Panc1 (cell line): ENCODE data around the gene KPNA2. TPM values are rescaled to one million over a fixed set of nuclear protein-coding genes. Genes with fewer than 3 reads are reported as not detected.

Experiments
- ATAC-seq: fragments of 200-7000 bp; cut with Tn5 transposase; 2 replicates; pipeline ENCODE4 v1.9.1; 2020; ENCODE audit warnings: mild to moderate bottlenecking, moderate library complexity
- BruUV-seq: library from RNA; stranded (reverse); fragments of 400-500 nt; replicated peaks from 2 replicates; lab custom pipeline; 2021; lab: Mats Ljungman, UMichigan
- CTCF ChIA-PET: fragments of 300-600 bp; sonication (Branson Sonifier 250); formaldehyde crosslinking; loops from one replicate; lab custom pipeline; 2022; ENCODE audit warnings: antibody characterized with exemption; lab: Charles Lee
- POLR2A ChIA-PET: fragments of 300-600 bp; sonication (Branson Sonifier 250); formaldehyde crosslinking; loops from one replicate; lab custom pipeline; 2022; ENCODE audit warnings: antibody characterized with exemption; lab: Charles Lee
- DNase-seq: peaks from one replicate; pipeline ENCODE4 v3.0.0-alpha.2; 2010; ENCODE audit warnings: low read depth, low spot score
- H3K27ac ChIP-seq: 2 replicates; pipeline ENCODE4 v1.5.1; 2011; ENCODE audit warnings: mild to moderate bottlenecking, low read length, inconsistent platforms
- H3K27me3 ChIP-seq: fragments of 200-500 bp; sonication (Bioruptor generic); 2 replicates; pipeline ENCODE4 v1.6.0; 2014; ENCODE audit warnings: low read length, inconsistent platforms; ENCODE audit not compliant: control insufficient read depth, insufficient read depth
- H3K36me3 ChIP-seq: fragments of 200-500 bp; sonication (Bioruptor generic); 2 replicates; pipeline ENCODE4 v1.5.1; 2014; ENCODE audit warnings: inconsistent platforms, mild to moderate bottlenecking, low read length, moderate library complexity; ENCODE audit not compliant: control insufficient read depth, insufficient read depth
- H3K4me1 ChIP-seq: 2 replicates; pipeline ENCODE4 v1.5.1; 2011; ENCODE audit warnings: inconsistent platforms, mild to moderate bottlenecking, low read length, moderate library complexity; ENCODE audit not compliant: control insufficient read depth, insufficient read depth
- H3K4me3 ChIP-seq, 2 experiments: 2 replicates each; pipeline ENCODE4 v1.5.1; 2011 to 2012; ENCODE audit warnings: low read depth in 2 of 2, low read length in 2 of 2, mild to moderate bottlenecking in 2 of 2, inconsistent platforms in 1 of 2, moderate library complexity in 1 of 2
- H3K9me3 ChIP-seq: fragments of 200-500 bp; sonication (Bioruptor generic); 2 replicates; pipeline ENCODE4 v1.5.1; 2014; ENCODE audit warnings: low read depth, mild to moderate bottlenecking, inconsistent platforms, low read length, moderate library complexity; ENCODE audit not compliant: control insufficient read depth, insufficient read depth
- POLR2AphosphoS5 ChIP-seq: IDR thresholded peaks from 2 replicates; pipeline ENCODE4 v1.6.1; 2012; ENCODE audit warnings: mild to moderate bottlenecking, low read depth, low read length, moderate library complexity
- SIN3A ChIP-seq: IDR thresholded peaks from 2 replicates; pipeline ENCODE4 v1.6.1; 2012; ENCODE audit warnings: low read depth, mild to moderate bottlenecking, low read length, moderate library complexity, borderline replicate concordance; ENCODE audit not compliant: insufficient read depth
- TCF7L2 ChIP-seq: IDR thresholded peaks from 2 replicates; pipeline ENCODE4 v1.6.1; 2011; ENCODE audit warnings: mild to moderate bottlenecking, low read depth, low read length, inconsistent platforms
- in situ Hi-C: cut with HindIII; loops from 2 replicates; pipeline ENCODE4 v1.10.0; 2016; ENCODE audit warnings: low sequenced_read_pairs, low pct_unique_long_range_greater_than_20kb
- intact Hi-C: fragments of 100-400 bp; cut with micrococcal nuclease; formaldehyde crosslinking; loops from one replicate; pipeline ENCODE4 v1.10.0; 2022; ENCODE audit not compliant: unreplicated experiment
- total RNA-seq: library from RNA; stranded (reverse); gene quantifications from one replicate; pipeline ENCODE4 v1.2.1, GENCODE V29; 2021; ENCODE audit not compliant: unreplicated experiment
- TF ChIP-seq, protein P1 (sequence below): fragments of 450-650 bp; IDR thresholded peaks from 2 replicates; pipeline ENCODE4 v1.5.1; 2017; ENCODE audit warnings: mild to moderate bottlenecking
- TF ChIP-seq, protein P2 (sequence below), 2 experiments: IDR thresholded peaks; 2 replicates each; pipeline ENCODE4 v1.6.1; 2011 to 2012; ENCODE audit warnings: low read depth in 2 of 2, control low read depth in 1 of 2, low read length in 1 of 2, mild to moderate bottlenecking in 1 of 2, moderate library complexity in 1 of 2; ENCODE audit not compliant: insufficient read depth in 1 of 2

KPNA2 gene
- total RNA-seq, 1 experiment from 2014 or later, result 177 TPM

DNA sequence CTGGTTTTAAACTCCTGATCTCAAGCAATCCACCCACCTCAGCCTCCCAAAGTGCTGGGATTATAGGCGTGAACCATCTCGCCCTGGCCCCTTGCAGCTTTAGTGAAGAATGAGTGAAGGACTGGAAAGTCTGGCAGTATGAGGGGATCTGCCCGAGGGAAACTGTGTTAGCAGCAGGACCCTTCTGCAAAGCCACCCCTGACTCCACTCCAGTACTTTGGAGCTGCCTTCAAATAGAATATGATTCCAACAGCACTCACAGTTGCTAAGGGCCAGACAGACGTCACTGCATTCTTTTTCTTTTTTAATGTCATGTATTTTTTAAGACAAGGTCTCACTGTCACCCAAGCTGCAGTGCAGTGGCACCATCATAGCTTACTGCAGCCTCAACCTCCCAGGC, 52.3 kb downstream of the KPNA2 start:
- DNase-seq (no peak), ATAC-seq (no peak)
- Histone ChIP-seq H3K4me1 (no peaks in the 10 kb centered on the region), H3K36me3 (no peaks in the 10 kb centered on the region), H3K9me3 (no peaks in the 10 kb centered on the region), H3K27me3 (no peaks in the 10 kb centered on the region), H3K27ac (no peak overlapping the region), H3K4me3 (no peak overlapping the region)
- no peak for TF ChIP-seq POLR2AphosphoS5
- no peak for TF ChIP-seq TCF7L2
- ChIA-PET CTCF (no interaction called here), POLR2A (no interaction called here)
- in situ Hi-C loops, result no loop called here
- BruUV-seq, result no TSS peak
- intact Hi-C loops, result no loop called here

DNA sequence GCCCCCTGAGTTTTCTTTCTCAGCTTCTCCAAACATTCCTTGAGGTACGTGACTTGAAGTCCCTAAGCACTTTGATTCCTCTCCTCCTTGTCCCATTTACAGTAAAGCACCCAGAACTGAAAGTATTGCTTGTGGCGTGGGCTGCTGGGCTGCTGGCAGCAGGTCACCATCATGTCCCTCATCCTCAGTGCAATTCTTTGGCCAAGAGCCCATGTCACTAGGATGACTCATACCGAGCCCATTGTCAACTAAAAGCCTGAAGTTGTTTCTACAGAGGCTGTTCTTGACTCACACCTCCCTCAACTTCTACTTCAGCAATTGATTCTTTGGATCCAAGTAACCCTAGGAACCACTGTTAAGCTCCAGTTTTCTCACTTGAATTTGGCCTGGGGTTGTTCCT, 54.3 kb downstream of the KPNA2 start:
- no peak for ATAC-seq
- TF ChIP-seq, protein P1, sequence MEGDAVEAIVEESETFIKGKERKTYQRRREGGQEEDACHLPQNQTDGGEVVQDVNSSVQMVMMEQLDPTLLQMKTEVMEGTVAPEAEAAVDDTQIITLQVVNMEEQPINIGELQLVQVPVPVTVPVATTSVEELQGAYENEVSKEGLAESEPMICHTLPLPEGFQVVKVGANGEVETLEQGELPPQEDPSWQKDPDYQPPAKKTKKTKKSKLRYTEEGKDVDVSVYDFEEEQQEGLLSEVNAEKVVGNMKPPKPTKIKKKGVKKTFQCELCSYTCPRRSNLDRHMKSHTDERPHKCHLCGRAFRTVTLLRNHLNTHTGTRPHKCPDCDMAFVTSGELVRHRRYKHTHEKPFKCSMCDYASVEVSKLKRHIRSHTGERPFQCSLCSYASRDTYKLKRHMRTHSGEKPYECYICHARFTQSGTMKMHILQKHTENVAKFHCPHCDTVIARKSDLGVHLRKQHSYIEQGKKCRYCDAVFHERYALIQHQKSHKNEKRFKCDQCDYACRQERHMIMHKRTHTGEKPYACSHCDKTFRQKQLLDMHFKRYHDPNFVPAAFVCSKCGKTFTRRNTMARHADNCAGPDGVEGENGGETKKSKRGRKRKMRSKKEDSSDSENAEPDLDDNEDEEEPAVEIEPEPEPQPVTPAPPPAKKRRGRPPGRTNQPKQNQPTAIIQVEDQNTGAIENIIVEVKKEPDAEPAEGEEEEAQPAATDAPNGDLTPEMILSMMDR, result no peak
- BruUV-seq, result no TSS peak

DNA sequence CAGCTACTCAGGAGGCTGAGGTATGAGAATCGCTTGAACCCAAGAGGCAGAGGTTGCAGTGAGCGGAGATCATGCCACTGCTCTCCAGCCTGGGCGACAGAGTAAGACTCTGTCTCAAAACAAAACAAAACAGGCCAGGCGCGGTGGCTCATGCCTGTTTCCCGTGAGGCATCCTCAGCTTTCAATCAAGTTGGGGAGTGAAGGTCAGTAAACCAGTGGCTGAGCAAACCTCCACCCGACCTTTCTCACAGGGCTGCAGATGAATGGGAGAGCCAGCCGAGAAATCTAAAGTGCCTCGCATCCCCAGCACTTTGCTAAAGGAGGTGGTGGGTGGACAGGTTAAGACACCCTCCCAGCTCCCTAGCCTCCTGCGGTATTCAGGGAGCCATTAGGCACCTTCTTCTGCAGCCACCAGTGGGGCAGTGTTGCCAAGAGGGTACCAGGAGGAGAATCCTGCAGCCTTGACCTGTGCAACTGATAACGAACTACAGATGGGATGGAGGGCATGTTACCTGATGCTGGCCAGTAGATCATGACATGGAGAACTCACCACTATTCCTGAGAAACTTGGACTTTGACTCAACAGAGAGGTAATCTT, 59.0 kb downstream of the KPNA2 start:
- DNase-seq, result no peak
- CTCF ChIA-PET, result no interaction called here
- BruUV-seq, result no TSS peak
- H3K4me3 ChIP-seq, result no peak overlapping the region
- POLR2A ChIA-PET, result no interaction called here
- intact Hi-C loops (no loop called here), in situ Hi-C loops (no loop called here)
- TF ChIP-seq, protein P2, sequence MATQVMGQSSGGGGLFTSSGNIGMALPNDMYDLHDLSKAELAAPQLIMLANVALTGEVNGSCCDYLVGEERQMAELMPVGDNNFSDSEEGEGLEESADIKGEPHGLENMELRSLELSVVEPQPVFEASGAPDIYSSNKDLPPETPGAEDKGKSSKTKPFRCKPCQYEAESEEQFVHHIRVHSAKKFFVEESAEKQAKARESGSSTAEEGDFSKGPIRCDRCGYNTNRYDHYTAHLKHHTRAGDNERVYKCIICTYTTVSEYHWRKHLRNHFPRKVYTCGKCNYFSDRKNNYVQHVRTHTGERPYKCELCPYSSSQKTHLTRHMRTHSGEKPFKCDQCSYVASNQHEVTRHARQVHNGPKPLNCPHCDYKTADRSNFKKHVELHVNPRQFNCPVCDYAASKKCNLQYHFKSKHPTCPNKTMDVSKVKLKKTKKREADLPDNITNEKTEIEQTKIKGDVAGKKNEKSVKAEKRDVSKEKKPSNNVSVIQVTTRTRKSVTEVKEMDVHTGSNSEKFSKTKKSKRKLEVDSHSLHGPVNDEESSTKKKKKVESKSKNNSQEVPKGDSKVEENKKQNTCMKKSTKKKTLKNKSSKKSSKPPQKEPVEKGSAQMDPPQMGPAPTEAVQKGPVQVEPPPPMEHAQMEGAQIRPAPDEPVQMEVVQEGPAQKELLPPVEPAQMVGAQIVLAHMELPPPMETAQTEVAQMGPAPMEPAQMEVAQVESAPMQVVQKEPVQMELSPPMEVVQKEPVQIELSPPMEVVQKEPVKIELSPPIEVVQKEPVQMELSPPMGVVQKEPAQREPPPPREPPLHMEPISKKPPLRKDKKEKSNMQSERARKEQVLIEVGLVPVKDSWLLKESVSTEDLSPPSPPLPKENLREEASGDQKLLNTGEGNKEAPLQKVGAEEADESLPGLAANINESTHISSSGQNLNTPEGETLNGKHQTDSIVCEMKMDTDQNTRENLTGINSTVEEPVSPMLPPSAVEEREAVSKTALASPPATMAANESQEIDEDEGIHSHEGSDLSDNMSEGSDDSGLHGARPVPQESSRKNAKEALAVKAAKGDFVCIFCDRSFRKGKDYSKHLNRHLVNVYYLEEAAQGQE (IDR thresholded peaks at IDR 0.05; ENCODE audit: insufficient read depth in 1 of 2, low read depth in 2 of 2, low read length in 1 of 2), result no peak
- TF ChIP-seq SIN3A (no peak), POLR2AphosphoS5 (no peak), TCF7L2 (no peak)
- TF ChIP-seq, protein P1, result no peak
- no peaks in the 10 kb centered on the region for H3K4me1 ChIP-seq
- no peaks in the 10 kb centered on the region for H3K36me3 ChIP-seq
- H3K27ac ChIP-seq, result no peak overlapping the region
- H3K27me3 ChIP-seq, result no peaks in the 10 kb centered on the region
- no peak for ATAC-seq
- no peaks in the 10 kb centered on the region for H3K9me3 ChIP-seq

More for the DNA sequence above, 54.3 kb downstream of the KPNA2 start:
- Histone ChIP-seq H3K27ac (no peak overlapping the region), H3K9me3 (no peaks in the 10 kb centered on the region), H3K36me3 (no peaks in the 10 kb centered on the region), H3K4me1 (no peaks in the 10 kb centered on the region), H3K27me3 (no peaks in the 10 kb centered on the region), H3K4me3 (no peak overlapping the region)
- DNase-seq, result no peak
- POLR2A ChIA-PET, result no interaction called here
- CTCF ChIA-PET, result no interaction called here
- intact Hi-C loops, result no loop called here
- in situ Hi-C loops, result no loop called here
